NAMALWA (cell line): ENCODE data around the gene BICC1.
A peak's percentile ranks its signal among the peaks of the same experiment; 100 is the strongest.

Source experiments
- DNase-seq: peaks from one replicate; pipeline ENCODE4 v3.0.0-alpha.2; 2015; ENCODE audit warnings: low spot score

Gene BICC1

GRCh38 chr10:58515291-58515941 is 2.7 kb downstream of the BICC1 start:
- no peak for DNase-seq

GRCh38 chr10:58516119-58516518 is 3.4 kb downstream of the BICC1 start:
- no peak for DNase-seq

GRCh38 chr10:58516671-58517070 is 4.0 kb downstream of the BICC1 start:
- DNase-seq = no peak

GRCh38 chr10:58517081-58517480 is 4.4 kb downstream of the BICC1 start:
- DNase-seq = no peak

GRCh38 chr10:58517491-58518355 is 5.1 kb downstream of the BICC1 start:
- no peak for DNase-seq

- DNase-seq = no peak
Measured at GRCh38 chr10:58518775-58519174, 6.1 kb downstream of the BICC1 start.

GRCh38 chr10:58529077-58529728 is 16.5 kb downstream of the BICC1 start:
- no peak for DNase-seq

GRCh38 chr10:58531084-58531695 is 18.5 kb downstream of the BICC1 start:
- peak; percentile 77 for DNase-seq

- no peak for DNase-seq
Measured at GRCh38 chr10:58535311-58535710, 22.6 kb downstream of the BICC1 start.

- no peak for DNase-seq
Measured at GRCh38 chr10:58543141-58543540, 30.5 kb downstream of the BICC1 start.

- no peak for DNase-seq
Measured at GRCh38 chr10:58544135-58544534, 31.5 kb downstream of the BICC1 start.

GRCh38 chr10:58545427-58545826 is 32.8 kb downstream of the BICC1 start:
- DNase-seq = no peak

GRCh38 chr10:58546137-58546536 is 33.5 kb downstream of the BICC1 start:
- DNase-seq = no peak

GRCh38 chr10:58546722-58547445 is 34.2 kb downstream of the BICC1 start:
- DNase-seq = no peak

- no peak for DNase-seq
Measured at GRCh38 chr10:58547963-58548362, 35.3 kb downstream of the BICC1 start.

GRCh38 chr10:58554316-58554715 is 41.6 kb downstream of the BICC1 start:
- no peak for DNase-seq

- DNase-seq = no peak
Measured at GRCh38 chr10:58555170-58555929, 42.7 kb downstream of the BICC1 start.

- no peak for DNase-seq
Measured at GRCh38 chr10:58555930-58556311, 43.2 kb downstream of the BICC1 start.

- DNase-seq = no peak
Measured at GRCh38 chr10:58556516-58557165, 44.0 kb downstream of the BICC1 start.

GRCh38 chr10:58557714-58558113 is 45.0 kb downstream of the BICC1 start:
- no peak for DNase-seq

GRCh38 chr10:58560068-58560467 is 47.4 kb downstream of the BICC1 start:
- DNase-seq = no peak
